RPMI7951 (cell line): ENCODE data around the gene DNAH2. TPM values are rescaled to one million over a fixed set of nuclear protein-coding genes. Genes with fewer than 3 reads are reported as not detected.
"Not testable (repeated sequence)": the region's sequence is repeated elsewhere in the genome, so short reads cannot be mapped to it uniquely, and the experiment has no call there.

Experiments
- DNase-seq: peaks from one replicate; pipeline ENCODE4 v3.0.0-alpha.2; 2012; ENCODE audit warnings: low read depth
- total RNA-seq: library from RNA; depleted of rRNA; stranded (reverse); fragments of >200 nt; shearing (Covaris generic); gene quantifications from 2 replicates; pipeline ENCODE4 v1.2.3, GENCODE V29; 2014

Gene DNAH2
- total RNA-seq, 1 experiment from 2014 or later: 3.2 TPM

DNA sequence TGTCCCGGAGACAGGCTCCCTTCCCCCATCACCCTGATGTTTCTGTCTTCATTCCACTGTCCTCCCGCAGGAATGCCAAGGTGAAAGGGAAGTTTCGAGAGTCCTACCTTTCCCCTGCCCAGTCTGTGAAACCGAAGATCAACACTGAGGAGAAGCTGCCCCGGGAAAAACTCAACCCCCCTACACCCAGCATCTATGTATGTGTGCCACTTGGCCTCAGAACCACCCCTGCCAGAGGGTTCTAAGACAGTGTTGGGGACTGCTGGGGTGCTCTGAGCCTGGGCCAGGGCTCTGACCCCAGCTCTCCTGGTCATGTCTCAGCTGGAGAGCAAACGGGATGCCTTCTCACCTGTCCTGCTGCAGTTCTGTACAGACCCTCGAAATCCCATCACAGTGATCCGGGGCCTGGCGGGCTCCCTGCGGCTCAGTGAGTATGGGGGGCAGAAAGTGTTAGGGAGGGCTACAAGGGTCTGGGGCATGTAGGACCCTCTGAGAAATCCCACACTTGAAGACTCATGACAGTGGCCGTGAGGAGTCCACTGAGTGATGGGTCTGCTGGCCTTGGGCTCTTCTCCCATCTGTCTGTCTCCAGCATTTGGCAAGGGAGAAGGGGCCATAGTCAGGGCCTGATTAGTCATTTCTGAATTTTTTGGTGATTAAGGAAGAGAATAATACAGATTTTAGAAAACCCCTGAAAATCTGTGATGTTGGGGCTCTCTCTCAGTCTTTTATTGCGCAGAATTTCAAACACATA lies 132.4 kb downstream of the DNAH2 start:
- DNase-seq: no peak

DNA sequence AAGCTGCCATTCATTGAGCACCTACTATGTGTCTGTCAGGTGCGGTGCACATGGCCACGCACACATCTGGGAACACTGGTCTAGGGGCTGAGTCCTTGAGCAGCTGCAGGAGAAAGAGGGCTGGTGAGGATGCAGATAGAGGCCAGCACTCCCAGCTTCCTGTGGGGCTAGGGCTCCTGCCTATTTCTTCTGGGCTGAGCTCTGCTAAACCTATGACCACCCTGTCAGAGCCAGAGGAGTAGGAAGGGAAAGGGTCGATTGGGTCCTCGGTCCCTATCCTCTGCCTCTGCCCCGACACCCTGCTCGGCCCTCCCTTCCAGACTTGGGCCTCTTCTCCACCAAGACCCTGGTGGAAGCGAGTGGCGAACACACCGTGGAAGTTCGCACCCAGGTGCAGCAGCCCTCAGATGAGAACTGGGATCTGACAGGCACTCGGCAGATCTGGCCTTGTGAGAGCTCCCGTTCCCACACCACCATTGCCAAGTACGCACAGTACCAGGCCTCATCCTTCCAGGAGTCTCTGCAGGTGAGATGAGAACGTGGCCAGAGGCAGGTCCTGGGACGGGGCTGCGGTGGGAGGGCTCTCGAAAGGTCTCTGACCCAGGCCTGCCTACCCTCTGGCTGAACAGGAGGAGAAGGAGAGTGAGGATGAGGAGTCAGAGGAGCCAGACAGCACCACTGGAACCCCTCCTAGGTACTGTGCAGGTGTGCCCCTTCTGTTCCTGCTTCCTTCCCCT lies 133.3 kb downstream of the DNAH2 start:
- DNase-seq: no peak

DNA sequence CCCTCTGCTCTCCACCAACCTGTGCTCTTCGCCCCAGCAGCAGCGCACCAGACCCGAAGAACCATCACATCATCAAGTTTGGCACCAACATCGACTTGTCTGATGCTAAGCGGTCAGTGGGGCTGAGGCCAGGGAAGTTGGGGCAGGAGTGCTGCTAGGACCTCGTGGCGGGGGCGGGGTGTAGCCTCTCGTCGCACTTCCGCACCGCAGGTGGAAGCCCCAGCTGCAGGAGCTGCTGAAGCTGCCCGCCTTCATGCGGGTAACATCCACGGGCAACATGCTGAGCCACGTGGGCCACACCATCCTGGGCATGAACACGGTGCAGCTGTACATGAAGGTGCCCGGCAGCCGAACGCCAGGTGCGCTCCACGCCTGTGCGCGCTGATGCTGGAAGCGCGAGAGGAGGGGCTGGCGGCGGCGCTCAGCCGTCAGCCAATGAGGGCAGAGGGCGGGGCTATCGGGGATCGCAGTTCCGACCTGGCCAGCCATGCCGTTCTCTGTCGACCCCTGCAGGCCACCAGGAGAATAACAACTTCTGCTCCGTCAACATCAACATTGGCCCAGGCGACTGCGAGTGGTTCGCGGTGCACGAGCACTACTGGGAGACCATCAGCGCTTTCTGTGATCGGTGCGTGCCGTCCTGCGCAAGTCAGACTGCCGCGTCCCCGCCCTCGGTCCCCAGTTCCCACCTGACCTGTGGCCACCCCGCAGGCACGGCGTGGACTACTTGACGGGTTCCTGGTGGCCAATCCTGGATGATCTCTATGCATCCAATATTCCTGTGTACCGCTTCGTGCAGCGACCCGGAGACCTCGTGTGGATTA lies 134.1 kb downstream of the DNAH2 start:
- no peak for DNase-seq

DNA sequence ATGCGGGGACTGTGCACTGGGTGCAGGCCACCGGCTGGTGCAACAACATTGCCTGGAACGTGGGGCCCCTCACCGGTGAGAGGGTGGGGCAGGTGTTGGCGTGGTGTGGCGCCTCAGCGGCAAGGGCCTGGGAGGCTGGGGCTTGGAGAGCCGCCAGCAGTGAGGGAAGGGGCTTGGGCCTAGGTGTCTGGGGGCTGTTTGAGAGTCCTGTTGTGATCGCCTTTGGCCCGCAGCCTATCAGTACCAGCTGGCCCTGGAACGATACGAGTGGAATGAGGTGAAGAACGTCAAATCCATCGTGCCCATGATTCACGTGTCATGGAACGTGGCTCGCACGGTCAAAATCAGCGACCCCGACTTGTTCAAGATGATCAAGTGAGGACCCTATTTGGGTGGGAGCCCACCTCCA lies 134.7 kb downstream of the DNAH2 start:
- DNase-seq: no peak

DNA sequence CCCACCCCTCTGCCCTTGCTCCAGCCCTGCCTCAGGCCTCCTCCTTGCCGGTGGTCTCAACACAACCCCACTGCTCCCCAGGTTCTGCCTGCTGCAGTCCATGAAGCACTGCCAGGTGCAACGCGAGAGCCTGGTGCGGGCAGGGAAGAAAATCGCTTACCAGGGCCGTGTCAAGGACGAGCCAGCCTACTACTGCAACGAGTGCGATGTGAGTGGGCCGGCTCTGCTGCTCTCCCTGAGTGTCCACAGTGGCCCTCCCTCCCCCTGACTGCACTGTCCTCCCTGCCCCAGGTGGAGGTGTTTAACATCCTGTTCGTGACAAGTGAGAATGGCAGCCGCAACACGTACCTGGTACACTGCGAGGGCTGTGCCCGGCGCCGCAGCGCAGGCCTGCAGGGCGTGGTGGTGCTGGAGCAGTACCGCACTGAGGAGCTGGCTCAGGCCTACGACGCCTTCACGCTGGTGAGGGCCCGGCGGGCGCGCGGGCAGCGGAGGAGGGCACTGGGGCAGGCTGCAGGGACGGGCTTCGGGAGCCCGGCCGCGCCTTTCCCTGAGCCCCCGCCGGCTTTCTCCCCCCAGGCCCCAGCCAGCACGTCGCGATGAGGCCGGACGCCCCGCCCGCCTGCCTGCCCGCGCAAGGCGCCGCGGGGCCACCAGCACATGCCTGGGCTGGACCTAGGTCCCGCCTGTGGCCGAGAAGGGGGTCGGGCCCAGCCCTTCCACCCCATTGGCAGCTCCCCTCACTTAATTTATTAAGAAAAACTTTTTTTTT lies 135.6 kb downstream of the DNAH2 start:
- no peak for DNase-seq

DNA sequence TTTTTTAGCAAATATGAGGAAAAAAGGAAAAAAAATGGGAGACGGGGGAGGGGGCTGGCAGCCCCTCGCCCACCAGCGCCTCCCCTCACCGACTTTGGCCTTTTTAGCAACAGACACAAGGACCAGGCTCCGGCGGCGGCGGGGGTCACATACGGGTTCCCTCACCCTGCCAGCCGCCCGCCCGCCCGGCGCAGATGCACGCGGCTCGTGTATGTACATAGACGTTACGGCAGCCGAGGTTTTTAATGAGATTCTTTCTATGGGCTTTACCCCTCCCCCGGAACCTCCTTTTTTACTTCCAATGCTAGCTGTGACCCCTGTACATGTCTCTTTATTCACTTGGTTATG lies 136.1 kb downstream of the DNAH2 start:
- DNase-seq: no peak

DNA sequence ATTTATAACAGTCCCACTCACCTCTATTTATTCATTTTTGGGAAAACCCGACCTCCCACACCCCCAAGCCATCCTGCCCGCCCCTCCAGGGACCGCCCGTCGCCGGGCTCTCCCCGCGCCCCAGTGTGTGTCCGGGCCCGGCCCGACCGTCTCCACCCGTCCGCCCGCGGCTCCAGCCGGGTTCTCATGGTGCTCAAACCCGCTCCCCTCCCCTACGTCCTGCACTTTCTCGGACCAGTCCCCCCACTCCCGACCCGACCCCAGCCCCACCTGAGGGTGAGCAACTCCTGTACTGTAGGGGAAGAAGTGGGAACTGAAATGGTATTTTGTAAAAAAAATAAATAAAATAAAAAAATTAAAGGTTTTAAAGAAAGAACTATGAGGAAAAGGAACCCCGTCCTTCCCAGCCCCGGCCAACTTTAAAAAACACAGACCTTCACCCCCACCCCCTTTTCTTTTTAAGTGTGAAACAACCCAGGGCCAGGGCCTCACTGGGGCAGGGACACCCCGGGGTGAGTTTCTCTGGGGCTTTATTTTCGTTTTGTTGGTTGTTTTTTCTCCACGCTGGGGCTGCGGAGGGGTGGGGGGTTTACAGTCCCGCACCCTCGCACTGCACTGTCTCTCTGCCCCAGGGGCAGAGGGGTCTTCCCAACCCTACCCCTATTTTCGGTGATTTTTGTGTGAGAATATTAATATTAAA lies 136.7 kb downstream of the DNAH2 start:
- DNase-seq: no peak

DNA sequence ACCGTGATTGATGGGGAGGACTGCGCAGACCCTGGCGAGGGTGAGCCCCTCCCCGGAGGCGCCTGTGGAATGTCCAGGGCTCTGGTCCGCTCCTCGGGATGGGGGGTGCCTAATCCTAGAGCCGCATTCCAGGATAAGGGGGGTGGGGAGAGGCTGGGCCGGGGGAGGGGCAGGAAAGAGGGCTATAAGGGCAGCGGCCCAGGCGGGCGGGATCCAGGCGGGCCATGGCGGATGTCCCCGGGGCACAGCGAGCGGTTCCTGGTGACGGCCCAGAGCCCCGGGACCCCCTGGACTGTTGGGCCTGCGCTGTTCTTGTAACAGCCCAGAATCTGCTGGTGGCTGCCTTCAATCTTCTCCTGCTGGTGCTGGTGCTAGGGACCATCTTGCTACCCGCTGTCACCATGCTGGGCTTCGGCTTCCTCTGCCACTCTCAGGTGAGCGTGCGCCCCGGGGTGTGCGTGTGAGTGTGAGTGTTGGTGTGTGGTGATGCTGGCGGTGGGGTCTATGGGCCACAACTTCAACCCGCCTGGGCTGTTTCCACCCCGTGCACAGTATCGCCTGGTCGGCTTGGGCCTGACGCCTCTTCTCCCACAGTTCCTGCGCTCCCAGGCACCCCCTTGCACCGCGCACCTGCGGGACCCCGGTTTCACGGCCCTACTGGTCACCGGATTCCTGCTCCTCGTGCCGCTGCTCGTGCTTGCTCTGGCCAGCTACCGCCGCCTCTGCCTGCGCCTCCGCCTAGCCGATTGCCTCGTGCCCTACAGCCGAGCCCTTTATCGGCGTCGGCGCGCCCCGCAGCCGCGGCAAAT lies 137.5 kb downstream of the DNAH2 start, which contains the start of gene TMEM88:
TSS of gene TMEM88 (plus strand) at position 216 of the 809 bp plus-strand sequence. CDS start at position 225, 9 bp downstream.
- no peak for DNase-seq

DNA sequence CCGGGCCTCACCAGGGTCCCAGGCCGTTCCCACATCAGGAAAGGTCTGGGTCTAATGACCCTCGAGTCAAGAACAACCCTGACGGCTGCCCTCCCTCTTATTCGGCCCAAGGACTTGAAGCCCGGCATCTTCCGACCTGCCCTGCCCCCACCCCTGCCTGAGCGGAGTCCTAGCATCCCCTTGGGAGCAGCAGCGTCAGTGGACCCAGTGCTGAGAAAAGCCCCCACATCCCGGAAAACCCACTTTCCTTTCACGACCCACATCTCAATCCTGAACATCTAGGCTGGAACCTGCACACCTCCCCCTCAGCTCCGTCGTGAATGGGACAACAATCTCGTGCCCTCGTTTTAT lies 138.1 kb downstream of the DNAH2 start:
- no peak for DNase-seq

DNA sequence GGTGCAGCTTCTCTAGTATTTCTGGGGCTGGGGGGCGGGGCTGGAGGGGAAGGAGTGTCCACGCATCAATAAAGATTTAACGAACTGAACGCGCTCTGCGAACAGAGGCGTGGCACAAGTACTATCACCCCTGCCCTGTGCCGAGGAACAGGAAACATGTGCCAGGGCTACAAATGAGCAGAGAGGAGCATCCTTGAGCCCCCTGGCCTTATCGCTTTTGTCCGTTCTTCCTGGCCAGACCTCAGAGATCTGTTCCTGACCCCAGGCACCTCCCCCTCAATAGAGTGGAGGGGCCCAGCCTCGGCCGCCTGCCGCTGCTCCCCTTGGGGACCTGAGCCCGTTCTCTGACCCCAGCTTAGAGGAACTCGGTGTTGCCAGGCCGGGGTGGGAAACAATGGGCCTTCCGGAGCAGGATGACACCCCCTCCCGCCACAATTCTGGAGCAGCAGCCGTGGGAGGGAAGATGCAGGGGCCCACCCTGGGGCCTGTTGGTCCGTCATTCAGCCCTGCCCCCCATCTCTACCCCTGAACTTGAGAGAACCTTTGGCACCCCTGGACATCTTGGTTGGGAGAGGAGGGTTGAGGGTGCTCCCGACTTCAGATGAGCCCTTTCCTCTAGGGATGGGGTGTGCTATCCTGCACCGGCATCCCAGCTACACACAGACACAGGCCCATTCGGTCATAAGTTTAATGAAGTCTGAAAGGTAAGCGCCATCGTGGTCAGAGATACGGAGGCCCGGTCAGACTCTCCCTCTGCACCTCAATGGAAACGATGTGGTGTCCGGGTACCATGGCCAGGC lies 138.7 kb downstream of the DNAH2 start:
- peak; percentile 48 for DNase-seq

DNA sequence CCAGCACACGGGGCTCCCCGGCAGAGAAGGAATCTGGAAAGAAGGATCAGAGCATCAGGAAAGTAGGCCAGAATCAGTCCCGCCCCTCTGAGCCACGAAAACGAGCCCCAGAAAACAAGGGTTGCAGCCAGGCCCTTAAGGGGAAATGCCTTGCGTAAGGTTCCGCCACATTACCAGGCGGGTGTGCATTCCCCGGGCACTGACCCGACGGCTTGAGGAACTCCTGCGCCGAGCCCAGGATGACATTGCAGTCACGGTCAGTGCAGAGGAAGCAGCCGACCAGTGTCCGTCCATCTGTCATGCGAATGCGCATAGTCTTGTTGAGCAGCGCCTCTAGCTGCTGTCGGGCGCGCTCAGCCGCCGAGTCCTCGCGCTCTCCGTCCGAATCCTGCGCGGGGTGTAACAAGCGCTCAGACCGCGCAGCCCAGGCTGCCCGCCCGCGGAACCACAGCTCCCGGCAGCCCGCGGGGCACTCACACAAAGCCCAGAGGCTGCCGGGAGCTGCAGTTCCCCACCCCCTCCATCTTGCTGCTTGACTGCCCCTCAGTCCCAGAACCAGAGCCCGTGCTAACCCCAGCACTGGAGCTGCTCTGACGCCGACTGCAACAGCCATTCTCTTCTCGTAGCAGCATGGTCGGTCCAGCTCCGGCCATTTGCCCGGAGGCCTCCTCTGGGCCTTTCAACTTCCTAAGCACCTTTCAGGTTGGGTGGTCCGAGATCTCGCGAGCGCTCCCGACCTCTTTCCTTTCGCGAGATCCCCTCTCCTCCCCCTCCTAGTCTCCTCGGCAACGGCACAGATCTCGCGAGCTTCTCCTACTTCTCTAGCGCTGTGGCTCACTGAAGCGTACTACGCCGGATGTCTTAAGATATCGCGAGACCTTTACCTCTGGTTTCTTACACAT lies 139.5 kb downstream of the DNAH2 start, which contains the start of gene NAA38:
TSS of gene NAA38 (minus strand) at position 749 of the 902 bp plus-strand sequence. CDS start at position 653, 96 bp downstream.
- peak; percentile 99 for DNase-seq

DNA sequence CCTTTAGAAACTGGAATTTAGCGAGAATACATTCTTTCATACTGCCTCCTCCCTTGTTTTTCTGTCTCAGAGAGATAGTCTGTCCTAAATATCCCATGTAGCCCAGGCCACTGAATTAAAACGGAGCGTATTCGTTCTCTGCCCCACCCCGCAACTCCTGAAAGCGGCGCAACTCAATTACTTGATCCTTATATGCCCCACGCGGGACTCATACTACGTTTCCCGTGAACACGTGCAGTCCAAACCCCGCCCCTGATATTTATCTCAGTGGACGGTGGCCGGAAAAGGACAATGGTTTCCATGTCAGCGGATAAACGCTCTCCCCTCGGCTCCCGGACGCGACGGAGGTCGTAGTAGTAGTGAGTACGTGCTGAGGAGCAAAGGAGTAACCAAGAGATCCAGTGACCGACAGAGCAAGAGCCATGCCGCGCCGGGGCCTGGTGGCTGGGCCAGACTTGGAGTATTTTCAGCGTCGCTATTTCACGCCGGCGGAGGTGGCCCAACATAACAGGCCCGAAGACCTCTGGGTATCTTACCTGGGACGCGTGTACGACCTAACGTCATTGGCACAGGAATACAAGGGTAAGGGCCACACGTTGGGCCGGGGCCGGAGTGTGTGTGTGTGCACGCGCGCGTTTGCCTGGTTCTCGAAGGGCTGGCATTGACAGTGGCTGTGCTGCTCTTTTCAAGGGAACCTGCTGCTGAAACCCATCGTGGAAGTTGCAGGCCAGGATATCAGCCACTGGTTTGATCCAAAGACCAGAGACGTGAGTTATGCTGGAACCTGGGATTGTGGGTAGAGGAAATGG lies 140.4 kb downstream of the DNAH2 start, which contains the start of gene CYB5D1:
TSS of gene CYB5D1 (plus strand) at position 291 of the 809 bp plus-strand sequence. CDS start at position 423, 132 bp downstream.
- DNase-seq: peak; percentile 92

DNA sequence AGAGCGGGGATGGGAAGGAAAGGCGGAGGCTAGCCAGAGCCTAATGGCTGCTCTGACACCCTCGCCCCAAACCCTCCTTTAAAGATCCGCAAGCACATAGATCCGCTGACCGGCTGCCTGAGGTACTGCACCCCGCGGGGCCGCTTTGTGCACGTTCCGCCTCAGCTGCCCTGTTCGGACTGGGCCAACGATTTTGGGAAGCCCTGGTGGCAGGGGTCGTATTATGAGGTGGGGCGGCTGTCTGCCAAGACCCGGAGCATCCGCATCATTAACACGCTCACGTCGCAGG lies 140.9 kb downstream of the DNAH2 start:
- peak; percentile 58 for DNase-seq

DNA sequence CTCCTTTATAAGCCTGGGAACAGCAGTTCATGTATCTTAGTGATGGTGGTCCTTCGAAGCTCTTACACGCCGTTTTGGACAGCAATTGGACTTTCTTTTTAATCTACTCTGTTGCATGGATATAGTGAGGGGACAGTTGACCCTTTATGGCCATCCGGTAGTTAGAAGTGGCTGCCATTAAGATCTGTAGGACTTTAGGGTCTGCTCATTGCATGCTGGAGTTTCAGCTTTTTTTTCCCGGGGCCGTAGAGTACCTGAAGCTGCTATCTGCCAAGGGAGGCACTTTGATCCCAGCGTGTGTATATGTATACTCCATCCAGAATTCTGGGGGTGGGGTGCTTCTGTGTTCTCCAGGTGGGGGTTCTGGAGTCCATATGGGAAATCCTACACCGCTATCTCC lies 141.5 kb downstream of the DNAH2 start:
- DNase-seq: no peak

DNA sequence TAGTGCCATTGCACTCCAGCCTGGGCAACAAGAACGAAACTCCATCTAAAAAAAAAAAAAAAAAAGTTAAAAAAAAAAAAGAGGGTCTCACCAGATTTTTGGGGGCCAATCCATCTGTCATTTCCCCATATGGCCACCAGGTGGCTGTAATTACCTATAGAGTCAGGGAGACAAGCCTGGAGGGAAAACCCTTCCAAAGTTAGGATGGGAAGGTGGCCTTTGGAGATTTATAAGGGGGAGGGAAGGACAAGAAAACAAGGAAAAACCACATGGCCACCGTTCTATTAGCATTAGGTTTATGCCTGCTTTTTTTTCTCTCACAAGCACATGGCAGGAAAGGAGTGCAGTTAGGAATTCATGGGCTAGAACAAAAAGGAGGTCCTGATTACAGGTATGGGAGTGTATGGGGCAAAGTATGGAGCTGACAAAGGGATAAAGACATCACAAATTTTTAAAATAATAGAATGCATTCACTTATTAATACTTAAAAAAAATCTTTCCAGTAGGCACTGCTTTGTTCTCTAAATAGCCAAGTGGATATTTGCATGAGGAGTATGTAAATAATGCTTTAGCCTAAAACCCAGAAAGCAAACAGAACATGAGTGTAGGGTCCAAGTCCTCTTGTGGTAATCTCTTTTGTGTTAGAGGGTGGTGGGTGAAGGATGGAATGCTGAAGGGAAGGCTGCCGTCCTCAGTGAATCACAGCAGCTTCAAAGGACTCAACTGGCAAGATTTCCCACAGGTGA lies 145.3 kb downstream of the DNAH2 start:
- DNase-seq: peak; percentile 57

DNA sequence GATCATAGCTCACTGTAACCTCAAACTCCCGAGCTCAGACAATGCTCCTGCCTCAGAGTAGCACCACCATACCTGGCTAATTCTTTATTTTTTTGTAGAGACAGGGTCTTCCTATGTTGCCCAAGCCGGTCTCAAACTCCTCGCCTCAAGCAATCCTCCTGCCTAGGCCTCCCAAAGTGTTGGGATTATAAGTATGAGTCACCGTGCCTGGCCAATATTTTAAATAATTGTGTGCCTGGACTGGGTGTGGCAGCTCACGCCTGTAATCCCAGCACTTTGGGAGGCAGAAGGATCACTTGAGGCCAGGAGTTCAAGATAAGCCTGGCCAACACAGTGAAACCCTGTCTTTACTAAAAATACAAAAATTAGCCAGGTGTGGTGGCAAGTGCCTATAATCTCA lies 146.8 kb downstream of the DNAH2 start:
- DNase-seq: not testable (repeated sequence)
